GM12801 (cell line): ENCODE results near the gene TREM1.

Source experiments
- CTCF ChIP-seq: IDR thresholded peaks from one replicate; pipeline ENCODE4 v1.5.1; 2011; ENCODE audit warnings: control low read depth; ENCODE audit not compliant: insufficient read length; ENCODE audit errors: extremely low read depth

The TREM1 gene

GRCh38 chr6:41289815-41290214, 3.3 kb upstream of the TREM1 start:
- no peak for TF ChIP-seq CTCF

GRCh38 chr6:41288754-41289129, 2.3 kb upstream of the TREM1 start:
- TF ChIP-seq CTCF = no peak

GRCh38 chr6:41288030-41288753, 1.7 kb upstream of the TREM1 start:
- no peak for TF ChIP-seq CTCF

GRCh38 chr6:41284726-41285125, 1.8 kb downstream of the TREM1 start:
- no peak for TF ChIP-seq CTCF

- no peak for TF ChIP-seq CTCF
Observed at GRCh38 chr6:41283600-41283999, 2.9 kb downstream of the TREM1 start.

GRCh38 chr6:41280381-41281057, 6.0 kb downstream of the TREM1 start:
- no peak for TF ChIP-seq CTCF

GRCh38 chr6:41278699-41279405, 7.6 kb downstream of the TREM1 start:
- no peak for TF ChIP-seq CTCF
